ENCODE measurements around the gene GRIK4.

DNA sequence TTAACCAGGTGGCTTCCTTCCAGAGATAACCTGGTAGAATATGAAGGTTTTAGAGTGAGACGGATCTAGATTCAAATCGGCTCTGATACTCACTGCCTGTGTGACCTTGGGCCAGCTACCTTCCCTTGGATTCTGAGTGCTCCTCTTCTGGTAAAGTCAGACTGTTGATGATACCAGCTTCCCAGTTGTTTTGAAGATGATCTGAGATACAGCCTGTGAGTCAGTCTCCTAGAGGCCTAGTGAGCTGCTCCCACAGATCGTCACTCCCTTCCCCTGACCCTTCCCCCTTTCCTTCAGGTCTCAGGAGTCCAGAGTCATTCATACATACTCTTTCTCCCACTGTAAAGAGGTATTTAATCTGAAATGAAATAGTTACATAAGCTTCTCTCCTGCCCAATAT is 207.8 kb downstream of the GRIK4 start:
- TF ChIP-seq, protein P1, sequence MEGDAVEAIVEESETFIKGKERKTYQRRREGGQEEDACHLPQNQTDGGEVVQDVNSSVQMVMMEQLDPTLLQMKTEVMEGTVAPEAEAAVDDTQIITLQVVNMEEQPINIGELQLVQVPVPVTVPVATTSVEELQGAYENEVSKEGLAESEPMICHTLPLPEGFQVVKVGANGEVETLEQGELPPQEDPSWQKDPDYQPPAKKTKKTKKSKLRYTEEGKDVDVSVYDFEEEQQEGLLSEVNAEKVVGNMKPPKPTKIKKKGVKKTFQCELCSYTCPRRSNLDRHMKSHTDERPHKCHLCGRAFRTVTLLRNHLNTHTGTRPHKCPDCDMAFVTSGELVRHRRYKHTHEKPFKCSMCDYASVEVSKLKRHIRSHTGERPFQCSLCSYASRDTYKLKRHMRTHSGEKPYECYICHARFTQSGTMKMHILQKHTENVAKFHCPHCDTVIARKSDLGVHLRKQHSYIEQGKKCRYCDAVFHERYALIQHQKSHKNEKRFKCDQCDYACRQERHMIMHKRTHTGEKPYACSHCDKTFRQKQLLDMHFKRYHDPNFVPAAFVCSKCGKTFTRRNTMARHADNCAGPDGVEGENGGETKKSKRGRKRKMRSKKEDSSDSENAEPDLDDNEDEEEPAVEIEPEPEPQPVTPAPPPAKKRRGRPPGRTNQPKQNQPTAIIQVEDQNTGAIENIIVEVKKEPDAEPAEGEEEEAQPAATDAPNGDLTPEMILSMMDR (conservative IDR thresholded peaks at IDR 0.05; ENCODE audit: low read length), result no peak
- no peak for TF ChIP-seq EZH2phosphoT487 (IDR thresholded peaks at IDR 0.05; ENCODE audit: borderline replicate concordance, low read depth, low read length)

All from OCI-LY7 (cell line).